Naive B cell (primary cell): ENCODE measurements around the gene FGF22. TPM values are rescaled to one million over a fixed set of nuclear protein-coding genes. Genes with fewer than 3 reads are reported as not detected.
"Not testable (repeated sequence)": the region's sequence is repeated elsewhere in the genome, so short reads cannot be mapped to it uniquely, and the experiment has no call there.

Source experiments
- ATAC-seq, 2 donors: fragments of 150-1000 bp; cut with Tn5 transposase; 2 replicates each; pipeline ENCODE4 v1.10.0; 2021; ENCODE audit warnings: low read depth in 2 of 2, mild to moderate bottlenecking in 2 of 2, moderate library complexity in 2 of 2
- DNase-seq: peaks from one replicate; pipeline ENCODE4 v3.0.0; 2022
- H3K27ac Mint-ChIP-seq, 6 donors: one replicate each; pipeline ENCODE4 v1.8.0; 2020 to 2022; ENCODE audit warnings: mild to moderate bottlenecking in 6 of 6, mixed read lengths in 6 of 6, moderate library complexity in 5 of 6, inconsistent platforms in 2 of 6
- H3K27me3 Mint-ChIP-seq, 3 donors: one replicate each; pipeline ENCODE4 v1.8.0; 2021 to 2022; ENCODE audit warnings: mixed read lengths in 3 of 3, mild to moderate bottlenecking in 1 of 3
- H3K36me3 Mint-ChIP-seq, 2 donors: one replicate each; pipeline ENCODE4 v1.8.0; 2020 to 2022; ENCODE audit warnings: mixed read lengths in 2 of 2, inconsistent platforms in 1 of 2, mild to moderate bottlenecking in 1 of 2
- H3K4me1 Mint-ChIP-seq, 3 donors: one replicate each; pipeline ENCODE4 v1.8.0; 2020 to 2022; ENCODE audit warnings: mixed read lengths in 3 of 3, inconsistent platforms in 1 of 3, mild to moderate bottlenecking in 1 of 3, moderate library complexity in 1 of 3
- H3K4me3 Mint-ChIP-seq, 8 donors: one replicate each; pipeline ENCODE4 v1.8.0; 2020 to 2022; ENCODE audit warnings: mild to moderate bottlenecking in 8 of 8, mixed read lengths in 8 of 8, moderate library complexity in 8 of 8, inconsistent platforms in 2 of 8
- H3K9me3 Mint-ChIP-seq, 7 donors: one replicate each; pipeline ENCODE4 v1.8.0; 2020 to 2022; ENCODE audit warnings: mixed read lengths in 7 of 7, mild to moderate bottlenecking in 5 of 7, inconsistent platforms in 2 of 7, moderate library complexity in 1 of 7
- polyA plus RNA-seq, 6 donors: library from polyadenylated mRNA; unstranded; fragments of 300-500 nt; fragmentation: Illumina TruSeq; gene quantifications; one replicate each; pipeline ENCODE4 v1.2.3, GENCODE V29; 2021; ENCODE audit warnings: low read depth in 6 of 6

Gene FGF22
- polyA plus RNA-seq, 6 donors from 2014 or later, result not detected

DNA sequence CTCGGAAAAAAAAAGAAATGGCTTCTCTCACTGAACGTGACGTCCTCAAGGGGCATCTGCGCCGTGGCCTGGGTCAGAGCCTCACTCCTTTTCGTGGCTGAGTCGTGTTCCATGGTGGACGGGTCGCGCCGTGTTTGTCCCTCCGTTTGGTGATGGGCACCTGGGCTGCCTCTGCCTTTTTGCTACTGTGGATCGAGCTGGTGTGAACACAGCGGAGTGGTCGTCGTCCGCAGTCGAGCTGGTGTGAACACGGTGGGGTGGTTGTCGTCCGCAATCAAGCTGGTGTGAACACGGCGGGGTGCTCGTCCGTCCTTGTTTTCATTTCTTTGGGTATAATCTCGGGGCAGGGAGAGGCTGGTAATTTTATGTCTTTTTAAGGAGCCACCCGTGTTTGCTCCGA, 38.4 kb upstream of the FGF22 start:
- DNase-seq (no peak), ATAC-seq (no peak)
- Mint-ChIP-seq H3K9me3 (peaks cover 0 to 6% (median 0%) of the 10 kb centered on the region in 7 donors), H3K4me1 (peaks cover 0 to 4% (median 0%) of the 10 kb centered on the region in 3 donors), H3K36me3 (peaks cover 0 to 10% of the 10 kb centered on the region in 2 donors), H3K27me3 (peaks cover 0 to 5% (median 0%) of the 10 kb centered on the region in 3 donors), H3K4me3 (no peak overlapping the region), H3K27ac (no peak overlapping the region)

DNA sequence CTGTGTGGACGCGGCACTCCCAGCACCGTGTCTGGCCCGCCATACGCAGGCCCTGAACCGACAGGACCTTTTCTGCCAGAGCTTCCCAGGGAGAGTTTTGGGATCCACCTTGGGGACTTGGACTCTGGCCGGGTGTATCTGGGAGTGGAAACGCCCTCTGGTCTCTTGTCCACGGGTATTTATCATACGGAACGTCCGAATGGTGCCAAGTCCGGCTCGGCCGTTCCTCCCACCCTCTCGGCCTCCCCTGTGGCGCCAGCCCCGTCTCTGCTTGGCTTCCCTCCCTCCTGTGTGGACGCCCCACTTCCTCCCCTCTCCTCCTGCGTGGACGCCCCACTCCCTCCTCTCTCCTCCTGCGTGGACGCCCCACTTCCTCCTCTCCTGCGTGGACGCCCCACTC, 37.9 kb upstream of the FGF22 start:
- H3K4me3 Mint-ChIP-seq, result no peak overlapping the region
- DNase-seq (no peak), ATAC-seq (no peak)
- peaks cover 0 to 6% (median 0%) of the 10 kb centered on the region in 7 donors for H3K9me3 Mint-ChIP-seq
- peaks cover 0 to 5% (median 0%) of the 10 kb centered on the region in 3 donors for H3K27me3 Mint-ChIP-seq
- H3K27ac Mint-ChIP-seq, result no peak overlapping the region
- H3K4me1 Mint-ChIP-seq, result peaks cover 0 to 4% (median 0%) of the 10 kb centered on the region in 3 donors
- H3K36me3 Mint-ChIP-seq, result peaks cover 0 to 10% of the 10 kb centered on the region in 2 donors

DNA sequence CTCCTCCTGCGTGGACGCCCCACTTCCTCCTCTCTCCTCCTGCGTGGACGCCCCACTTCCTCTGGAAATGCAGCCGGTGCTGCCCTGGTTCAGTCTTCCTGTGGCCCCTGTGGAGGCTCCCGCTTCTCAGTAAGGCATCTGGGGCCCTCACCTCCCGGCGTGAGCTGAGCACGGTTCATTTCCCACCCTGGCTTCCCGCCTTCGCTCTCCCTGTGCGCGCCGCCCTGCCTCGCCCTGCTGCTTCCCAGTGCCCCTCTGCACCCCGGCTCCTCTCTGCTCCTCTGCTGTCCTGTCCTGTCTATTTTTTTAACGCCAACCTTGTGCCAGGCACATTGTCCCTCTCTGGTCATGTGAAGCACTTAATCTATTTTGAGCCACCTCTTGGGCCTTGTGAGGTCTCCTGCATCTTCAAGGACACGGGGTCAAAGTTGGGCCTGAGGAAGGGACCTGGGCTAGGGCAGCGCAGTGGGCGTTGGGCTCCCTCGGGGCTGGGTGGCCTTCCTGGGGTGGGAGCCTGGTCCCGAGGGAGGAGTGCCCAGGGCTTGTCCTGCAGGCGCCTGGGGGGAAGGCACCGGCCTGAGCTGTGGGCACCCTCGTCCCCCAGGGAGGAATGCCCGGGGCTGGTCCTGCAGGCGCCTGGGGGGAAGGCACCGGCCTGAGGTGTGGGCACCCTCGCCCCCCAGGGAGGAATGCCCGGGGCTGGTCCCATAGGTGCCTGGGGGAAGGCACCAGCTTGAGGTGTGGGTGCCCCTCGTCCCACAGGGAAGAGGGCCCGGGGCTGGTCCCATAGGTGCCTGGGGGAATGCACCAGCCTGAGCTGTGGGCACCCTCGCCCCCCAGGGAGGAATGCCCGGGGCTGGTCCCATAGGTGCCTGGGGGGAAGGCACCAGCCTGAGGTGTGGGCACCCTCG, 37.0 kb upstream of the FGF22 start:
- peaks cover 0 to 5% (median 0%) of the 10 kb centered on the region in 3 donors for H3K27me3 Mint-ChIP-seq
- peaks cover 0 to 4% (median 0%) of the 10 kb centered on the region in 3 donors for H3K4me1 Mint-ChIP-seq
- peaks cover 0 to 10% of the 10 kb centered on the region in 2 donors for H3K36me3 Mint-ChIP-seq
- ATAC-seq (no peak), DNase-seq (no peak)
- no peak overlapping the region for H3K27ac Mint-ChIP-seq
- no peak overlapping the region for H3K4me3 Mint-ChIP-seq
- H3K9me3 Mint-ChIP-seq, result peaks cover 0 to 6% (median 0%) of the 10 kb centered on the region in 7 donors

DNA sequence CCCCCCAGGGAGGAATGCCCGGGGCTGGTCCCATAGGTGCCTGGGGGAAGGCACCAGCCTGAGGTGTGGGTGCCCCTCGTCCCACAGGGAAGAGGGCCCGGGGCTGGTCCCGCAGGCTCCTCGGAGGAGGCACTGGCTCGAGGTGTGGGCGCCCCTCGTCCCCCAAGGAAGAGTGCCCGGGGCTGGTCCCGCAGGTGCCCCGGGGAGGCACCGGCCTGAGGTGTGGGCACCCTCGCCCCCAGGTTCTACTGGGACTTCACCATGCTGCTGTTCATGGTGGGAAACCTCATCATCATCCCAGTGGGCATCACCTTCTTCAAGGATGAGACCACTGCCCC, 36.4 kb upstream of the FGF22 start:
- not testable (repeated sequence) for H3K27me3 Mint-ChIP-seq, H3K4me3 Mint-ChIP-seq, H3K36me3 Mint-ChIP-seq, H3K4me1 Mint-ChIP-seq, ATAC-seq, H3K9me3 Mint-ChIP-seq, DNase-seq, H3K27ac Mint-ChIP-seq

DNA sequence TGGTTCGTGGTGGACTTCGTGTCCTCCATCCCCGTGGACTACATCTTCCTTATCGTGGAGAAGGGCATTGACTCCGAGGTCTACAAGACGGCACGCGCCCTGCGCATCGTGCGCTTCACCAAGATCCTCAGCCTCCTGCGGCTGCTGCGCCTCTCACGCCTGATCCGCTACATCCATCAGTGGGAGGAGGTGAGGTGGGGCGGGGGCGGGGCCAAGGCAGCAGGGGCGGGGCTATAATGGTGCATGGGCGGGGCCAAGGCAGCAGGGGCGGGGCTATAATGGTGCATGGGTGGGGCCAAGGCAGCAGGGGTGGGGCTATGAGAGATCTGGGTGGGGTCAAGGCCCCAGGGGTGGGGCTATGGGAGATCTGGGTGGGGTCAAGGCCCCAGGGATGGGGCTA, 35.9 kb upstream of the FGF22 start:
- not testable (repeated sequence) for H3K36me3 Mint-ChIP-seq, ATAC-seq, H3K27ac Mint-ChIP-seq, H3K27me3 Mint-ChIP-seq, DNase-seq, H3K4me3 Mint-ChIP-seq, H3K4me1 Mint-ChIP-seq, H3K9me3 Mint-ChIP-seq

DNA sequence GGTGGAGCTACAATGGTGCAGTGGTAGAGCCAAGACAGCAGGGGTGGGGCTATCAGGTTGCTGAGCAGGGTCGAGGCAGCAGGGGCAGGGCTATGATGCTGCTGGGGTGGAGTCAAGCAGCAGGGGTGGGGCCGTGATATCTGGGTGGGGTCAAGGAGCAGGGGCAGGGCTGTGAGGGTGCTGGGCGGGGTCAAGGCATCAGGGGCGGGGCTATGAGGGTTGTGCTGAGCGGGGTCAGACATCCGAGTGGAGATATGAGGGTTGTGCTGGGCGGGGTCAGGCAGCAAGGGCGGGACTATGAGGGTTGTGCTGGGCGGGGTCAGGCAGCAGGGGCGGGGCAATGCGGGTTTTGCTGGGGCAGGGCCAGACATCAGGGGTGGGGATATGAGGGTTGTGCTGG, 35.3 kb upstream of the FGF22 start:
- Mint-ChIP-seq H3K36me3 (peaks cover 0 to 10% of the 10 kb centered on the region in 2 donors), H3K4me1 (peaks cover 0 to 4% (median 0%) of the 10 kb centered on the region in 3 donors), H3K27ac (no peak overlapping the region), H3K9me3 (peaks cover 0 to 6% (median 0%) of the 10 kb centered on the region in 7 donors), H3K27me3 (peaks cover 0 to 5% (median 0%) of the 10 kb centered on the region in 3 donors), H3K4me3 (peak overlapping the region in 1 of 8 donors; percentile 16)
- DNase-seq (no peak), ATAC-seq (peak; percentile 21 to 53)

DNA sequence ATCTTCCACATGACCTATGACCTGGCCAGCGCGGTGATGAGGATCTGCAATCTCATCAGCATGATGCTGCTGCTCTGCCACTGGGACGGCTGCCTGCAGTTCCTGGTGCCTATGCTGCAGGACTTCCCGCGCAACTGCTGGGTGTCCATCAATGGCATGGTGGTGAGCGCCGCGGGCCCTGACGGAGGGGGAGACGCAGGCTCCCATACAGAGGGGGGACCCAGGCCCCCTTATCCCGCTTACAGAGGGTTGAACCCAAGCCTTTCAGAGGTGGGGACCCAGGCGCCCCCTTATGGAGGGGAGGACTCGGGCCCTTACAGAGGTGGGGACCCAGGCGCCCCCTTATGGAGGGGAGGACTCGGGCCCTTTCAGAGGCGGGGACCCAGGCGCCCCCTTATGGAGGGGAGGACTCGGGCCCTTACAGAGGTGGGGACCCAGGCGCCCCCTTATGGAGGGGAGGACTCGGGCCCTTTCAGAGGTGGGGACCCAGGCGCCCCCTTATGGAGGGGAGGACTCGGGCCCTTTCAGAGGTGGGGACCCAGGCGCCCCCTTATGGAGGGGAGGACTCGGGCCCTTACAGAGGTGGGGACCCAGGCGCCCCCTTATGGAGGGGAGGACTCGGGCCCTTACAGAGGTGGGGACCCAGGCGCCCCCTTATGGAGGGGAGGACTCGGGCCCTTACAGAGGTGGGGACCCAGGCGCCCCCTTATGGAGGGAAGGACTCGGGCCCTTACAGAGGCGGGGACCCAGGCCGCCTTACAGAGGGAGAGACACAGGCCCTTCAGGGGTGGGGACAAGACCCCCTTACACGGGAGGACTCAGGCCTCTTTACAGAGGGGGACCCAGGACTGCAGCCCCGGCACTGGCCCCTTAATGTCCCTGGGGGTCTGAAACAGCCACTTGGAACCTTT, 34.4 kb upstream of the FGF22 start:
- H3K4me3 Mint-ChIP-seq, result peak overlapping the region in 2 of 8 donors; percentile 40 to 78
- ATAC-seq, H3K27me3 Mint-ChIP-seq, H3K27ac Mint-ChIP-seq, H3K4me1 Mint-ChIP-seq, H3K36me3 Mint-ChIP-seq, DNase-seq, H3K9me3 Mint-ChIP-seq: not testable (repeated sequence)

DNA sequence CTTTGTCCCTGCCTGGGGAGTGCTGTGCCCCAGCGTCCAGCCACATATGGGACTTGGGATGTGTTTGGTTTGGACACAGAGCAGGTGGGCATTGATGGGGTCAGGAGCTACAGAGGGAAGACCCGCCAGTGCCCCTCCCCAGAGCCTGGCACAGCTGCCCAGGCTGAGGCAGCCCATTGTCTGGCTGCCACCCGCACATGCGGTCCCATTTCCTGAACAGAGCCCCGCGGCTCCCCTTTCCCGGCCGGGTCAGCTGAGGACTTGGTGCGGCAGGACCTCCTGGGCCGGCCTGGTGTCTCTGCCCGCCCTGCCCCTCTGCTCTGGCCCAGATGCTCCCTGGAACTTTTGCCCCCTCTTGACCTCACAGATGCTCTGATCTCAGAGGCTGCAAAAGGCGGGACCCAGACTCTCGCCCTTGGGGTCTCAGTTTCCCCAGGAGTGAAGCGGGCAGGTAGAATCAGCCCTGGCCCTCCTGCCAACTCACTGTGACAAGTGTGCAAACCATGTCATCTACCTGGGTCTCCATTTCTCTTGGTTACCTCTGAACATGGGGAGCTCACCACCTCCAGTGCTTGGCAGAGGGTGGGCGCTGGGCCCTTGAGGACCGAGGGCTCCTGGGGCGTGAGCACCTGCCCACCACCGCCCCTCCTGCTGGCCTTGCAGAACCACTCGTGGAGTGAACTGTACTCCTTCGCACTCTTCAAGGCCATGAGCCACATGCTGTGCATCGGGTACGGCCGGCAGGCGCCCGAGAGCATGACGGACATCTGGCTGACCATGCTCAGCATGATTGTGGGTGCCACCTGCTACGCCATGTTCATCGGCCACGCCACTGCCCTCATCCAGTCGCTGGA, 32.2 kb upstream of the FGF22 start:
- Mint-ChIP-seq H3K36me3 (peaks cover 0 to 4% of the 10 kb centered on the region in 2 donors), H3K4me1 (peaks cover 7 to 9% (median 9%) of the 10 kb centered on the region in 3 donors), H3K4me3 (peak overlapping the region in 1 of 8 donors; percentile 51)

DNA sequence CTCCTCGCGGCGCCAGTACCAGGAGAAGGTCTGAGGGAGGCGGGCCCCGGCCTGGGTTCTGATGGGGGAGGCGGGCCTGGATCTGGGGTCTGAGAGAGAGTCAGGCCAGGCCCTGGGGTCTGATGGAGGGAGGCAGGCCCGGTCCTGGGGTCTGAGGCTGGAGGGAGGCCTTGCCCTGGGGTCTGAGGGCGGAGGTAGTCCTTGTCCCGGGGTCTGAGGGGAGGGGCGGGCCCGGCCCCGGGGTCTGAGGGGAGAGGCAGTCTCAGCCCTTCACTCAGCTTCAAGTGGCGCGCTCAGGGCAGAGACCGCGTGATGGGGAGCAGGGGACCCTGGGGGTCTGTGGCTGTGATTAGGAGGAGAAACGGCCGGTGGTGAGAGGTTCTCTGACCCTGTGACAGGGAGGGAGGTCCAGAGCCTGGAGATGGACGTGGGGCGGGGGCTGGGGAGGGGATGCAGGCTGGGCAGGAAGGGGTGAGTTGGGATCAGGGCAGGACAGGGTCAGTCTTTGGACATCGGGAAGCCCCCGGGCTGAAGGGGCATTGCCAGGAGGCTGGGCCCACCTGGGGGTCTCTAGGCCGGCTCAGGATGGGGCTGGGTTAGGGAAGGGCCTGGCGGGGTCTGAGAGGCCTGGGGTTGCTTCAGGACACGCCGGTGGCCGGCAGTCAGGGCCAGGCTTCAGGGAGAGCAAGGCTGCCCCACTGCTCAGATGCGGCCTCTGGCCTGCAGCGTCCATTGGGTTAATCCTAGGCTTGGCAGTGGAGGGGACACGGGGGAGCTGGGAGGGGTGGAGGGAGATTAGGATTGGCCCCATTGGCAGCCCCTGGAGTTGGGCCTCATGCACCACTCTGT, 31.3 kb upstream of the FGF22 start:
- no peaks in the 10 kb centered on the region for H3K27me3 Mint-ChIP-seq
- peak overlapping the region in 2 of 8 donors; percentile 66 to 83 for H3K4me3 Mint-ChIP-seq
- peaks cover 7 to 9% (median 8%) of the 10 kb centered on the region in 3 donors for H3K4me1 Mint-ChIP-seq
- no peak for DNase-seq
- H3K27ac Mint-ChIP-seq, result no peak overlapping the region
- no peaks in the 10 kb centered on the region for H3K9me3 Mint-ChIP-seq
- H3K36me3 Mint-ChIP-seq, result no peaks in the 10 kb centered on the region
- no peak for ATAC-seq

More for the DNA sequence above, 32.2 kb upstream of the FGF22 start:
- H3K9me3 Mint-ChIP-seq, result peaks cover 0 to 2% (median 0%) of the 10 kb centered on the region in 7 donors
- peak overlapping the region in 1 of 6 donors; percentile 33 for H3K27ac Mint-ChIP-seq
- DNase-seq, result no peak
- ATAC-seq, result no peak
- peaks cover 0 to 3% (median 0%) of the 10 kb centered on the region in 3 donors for H3K27me3 Mint-ChIP-seq

DNA sequence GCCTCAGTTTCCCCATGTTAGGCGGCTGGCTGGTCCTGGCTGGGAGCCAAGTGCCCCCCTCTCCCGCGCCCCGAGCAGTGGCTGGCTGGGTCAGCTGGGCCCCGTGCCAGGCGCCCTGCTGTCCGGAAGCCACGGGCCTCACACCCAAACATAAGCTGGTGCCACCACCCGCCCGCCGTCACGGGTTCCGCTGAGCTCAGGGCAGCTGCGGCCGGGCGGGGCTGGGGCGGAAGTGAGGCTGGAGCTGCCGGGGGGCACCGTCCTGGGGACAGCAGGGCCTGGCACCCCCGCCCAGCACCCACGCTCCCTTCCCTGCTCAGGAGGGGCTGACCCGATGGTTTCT, 30.7 kb upstream of the FGF22 start:
- Mint-ChIP-seq H3K4me3 (no peak overlapping the region), H3K36me3 (no peaks in the 10 kb centered on the region), H3K27ac (no peak overlapping the region), H3K4me1 (peaks cover 7 to 9% (median 8%) of the 10 kb centered on the region in 3 donors), H3K27me3 (no peaks in the 10 kb centered on the region), H3K9me3 (no peaks in the 10 kb centered on the region)
- ATAC-seq (no peak), DNase-seq (no peak)

DNA sequence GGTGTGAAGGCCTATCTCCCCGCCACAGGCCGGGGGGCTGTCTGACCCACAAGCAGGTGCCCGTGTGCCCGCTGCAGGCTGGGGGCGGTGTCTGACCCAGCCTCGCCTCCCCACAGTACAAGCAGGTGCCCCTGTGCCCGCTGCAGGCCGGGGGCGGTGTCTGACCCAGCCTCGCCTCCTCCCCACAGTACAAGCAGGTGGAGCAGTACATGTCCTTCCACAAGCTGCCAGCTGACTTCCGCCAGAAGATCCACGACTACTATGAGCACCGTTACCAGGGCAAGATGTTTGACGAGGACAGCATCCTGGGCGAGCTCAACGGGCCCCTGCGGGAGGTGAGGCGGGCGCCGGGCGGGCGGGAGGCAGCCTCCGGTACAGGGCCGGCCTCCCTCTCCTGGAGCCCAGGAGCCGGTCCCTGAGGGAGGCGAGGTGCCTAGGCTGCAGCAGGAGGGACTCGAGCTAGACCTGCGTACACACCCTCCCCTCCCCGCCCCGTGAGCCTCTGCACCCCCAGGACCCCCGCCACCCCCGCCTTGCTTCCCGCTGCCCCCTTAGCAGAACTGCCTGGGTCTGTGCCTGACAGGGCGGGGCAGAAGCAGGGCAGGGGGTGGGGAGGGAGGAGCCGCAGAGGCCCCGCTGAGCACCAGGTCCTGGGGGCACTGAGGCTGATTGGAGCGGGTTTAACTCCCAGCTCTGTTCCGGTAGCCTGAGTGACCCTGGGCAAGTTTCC, 29.4 kb upstream of the FGF22 start:
- Mint-ChIP-seq H3K4me3 (peak overlapping the region; percentile 56 to 89 (median 84)), H3K36me3 (no peaks in the 10 kb centered on the region), H3K9me3 (no peaks in the 10 kb centered on the region), H3K27ac (peak overlapping the region in 2 of 6 donors; percentile 65 to 75), H3K4me1 (peaks cover 7 to 15% (median 8%) of the 10 kb centered on the region in 3 donors), H3K27me3 (peaks cover 0 to 8% (median 6%) of the 10 kb centered on the region in 3 donors)
- ATAC-seq, result peak; percentile 62 to 69
- DNase-seq, result no peak
